ENCODE results near the gene NEDD4L.
A peak's percentile ranks its signal among the peaks of the same experiment; 100 is the strongest.

NEDD4L gene

GRCh38 chr18:58337686-58338085, 293.7 kb downstream of the NEDD4L start (continued):
- TF ChIP-seq ZNF132 (tag by site-specific recombination; IDR thresholded peaks at IDR 0.05; ENCODE audit: borderline replicate concordance) (no peak), GLIS1 (tag by site-specific recombination; IDR thresholded peaks at IDR 0.05) (0 out of 2 replicates have a peak, but pooled peaks have one; percentile 36), ZNF707 (tag by site-specific recombination; IDR thresholded peaks at IDR 0.05) (no peak), SP7 (tag by site-specific recombination; IDR thresholded peaks at IDR 0.05) (peak; percentile 50), ZNF214 (tag by site-specific recombination; IDR thresholded peaks at IDR 0.05; ENCODE audit: borderline replicate concordance) (no peak), ZNF704 (tag by site-specific recombination; IDR thresholded peaks at IDR 0.05) (no peak), ZNF664 (tag by site-specific recombination; IDR thresholded peaks at IDR 0.05) (no peak), ZNF37A (tag by site-specific recombination; IDR thresholded peaks at IDR 0.05) (no peak), ZNF544 (tag by site-specific recombination; IDR thresholded peaks at IDR 0.05) (no peak), ZNF221 (tag by site-specific recombination; IDR thresholded peaks at IDR 0.05; ENCODE audit: borderline replicate concordance) (no peak), ZBTB10 (tag by site-specific recombination; IDR thresholded peaks at IDR 0.05) (no peak), ZNF449 (tag by site-specific recombination; IDR thresholded peaks at IDR 0.05) (no peak), PRDM6 (tag by site-specific recombination; IDR thresholded peaks at IDR 0.05) (0 out of 2 replicates have a peak, but pooled peaks have one; percentile 37), ZSCAN16 (tag by site-specific recombination; IDR thresholded peaks at IDR 0.05) (no peak), ELK4 (IDR thresholded peaks at IDR 0.05; ENCODE audit: borderline replicate concordance, low read depth, low read length) (no peak), ZBTB11 (tag by site-specific recombination; conservative IDR thresholded peaks at IDR 0.05; ENCODE audit: low read depth) (no peak), ZNF311 (tag by site-specific recombination; IDR thresholded peaks at IDR 0.05; ENCODE audit: borderline replicate concordance) (no peak), ZNF121 (tag by site-specific recombination; IDR thresholded peaks at IDR 0.05) (no peak), SP2 (tag by site-specific recombination; IDR thresholded peaks at IDR 0.05) (no peak), CTCF (tag by site-specific recombination; IDR thresholded peaks at IDR 0.05) (no peak), ZNF621 (tag by site-specific recombination; IDR thresholded peaks at IDR 0.05) (no peak), ZNF140 (tag by site-specific recombination; IDR thresholded peaks at IDR 0.05) (no peak), ZNF626 (tag by site-specific recombination; IDR thresholded peaks at IDR 0.05) (no peak), YY1 (tag by site-specific recombination; IDR thresholded peaks at IDR 0.05) (no peak), EGR2 (tag by site-specific recombination; IDR thresholded peaks at IDR 0.05; ENCODE audit: low read depth) (no peak), FEZF1 (tag by site-specific recombination; IDR thresholded peaks at IDR 0.05) (peak; percentile 86), KLF7 (tag by site-specific recombination; IDR thresholded peaks at IDR 0.05; ENCODE audit: borderline replicate concordance) (no peak; the same call in 1 of the 2 replicates), ZNF843 (tag by site-specific recombination; IDR thresholded peaks at IDR 0.05) (peak; percentile 29; the same call in 1 of the 2 replicates)
